HG03469 (cell line): ENCODE results near the gene DUSP5.
A peak's percentile ranks its signal among the peaks of the same experiment; 100 is the strongest.

Experiments
- ATAC-seq: cut with Tn5 transposase; IDR thresholded peaks from one replicate; pipeline ENCODE4 v1.9.1; 2021; ENCODE audit warnings: mild to moderate bottlenecking, moderate library complexity, moderate number of reproducible peaks; ENCODE audit not compliant: unreplicated experiment

The DUSP5 gene

GRCh38 chr10:110499796-110500514 lies 2.2 kb downstream of the DUSP5 start:
- ATAC-seq: no peak

DNA sequence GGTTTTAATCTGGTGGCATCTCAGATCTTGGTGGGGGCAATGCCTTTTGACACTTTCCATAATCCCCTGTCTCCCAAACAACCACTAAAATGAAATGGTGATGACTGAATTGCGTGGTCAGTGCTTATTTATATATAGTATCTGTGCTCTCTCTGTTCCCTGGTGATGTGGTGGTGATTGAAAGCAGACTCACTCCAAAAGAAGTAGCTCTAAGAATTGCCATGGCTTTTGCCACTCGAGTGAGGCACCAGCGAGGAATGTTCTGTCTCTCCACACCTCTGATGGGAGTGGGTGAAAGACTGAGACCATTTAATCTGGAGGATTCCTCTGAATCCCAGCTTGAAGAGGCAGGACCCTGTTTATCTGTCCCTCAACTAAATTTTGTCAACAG lies 2.8 kb downstream of the DUSP5 start:
- ATAC-seq: no peak

GRCh38 chr10:110501142-110501937 lies 3.6 kb downstream of the DUSP5 start:
- ATAC-seq: no peak

DNA sequence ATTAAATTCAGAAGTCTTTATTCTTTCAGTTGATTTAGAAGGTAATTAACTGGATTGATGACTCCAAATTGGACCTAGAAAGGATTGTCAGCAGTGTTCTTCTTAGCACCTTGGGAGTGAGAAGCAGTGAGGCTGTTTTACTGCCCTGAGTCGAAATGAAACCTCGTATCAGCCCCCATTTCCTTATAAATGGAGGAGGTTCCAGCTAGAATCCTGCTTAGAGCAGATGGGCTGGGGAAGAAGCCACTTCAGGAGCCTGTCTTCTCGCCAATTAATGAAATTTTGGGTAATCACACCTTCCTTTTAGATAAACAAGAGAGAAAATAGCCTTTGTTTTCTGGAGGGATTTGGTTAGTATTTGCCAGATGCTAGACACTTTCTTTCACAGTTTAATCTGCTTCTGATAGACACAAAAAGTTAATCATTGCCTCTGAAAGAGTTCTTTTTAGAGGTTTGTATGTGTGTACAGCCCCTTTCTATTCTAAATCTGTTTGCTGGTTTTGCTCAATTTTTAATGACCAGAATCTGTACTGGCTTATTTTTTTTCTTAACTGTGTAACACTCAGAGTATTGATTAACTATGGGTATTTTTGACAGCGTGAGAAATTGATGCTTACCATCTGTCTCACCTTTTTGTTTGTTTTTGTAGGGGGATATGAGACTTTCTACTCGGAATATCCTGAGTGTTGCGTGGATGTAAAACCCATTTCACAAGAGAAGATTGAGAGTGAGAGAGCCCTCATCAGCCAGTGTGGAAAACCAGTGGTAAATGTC lies 4.6 kb downstream of the DUSP5 start:
- no peak for ATAC-seq

DNA sequence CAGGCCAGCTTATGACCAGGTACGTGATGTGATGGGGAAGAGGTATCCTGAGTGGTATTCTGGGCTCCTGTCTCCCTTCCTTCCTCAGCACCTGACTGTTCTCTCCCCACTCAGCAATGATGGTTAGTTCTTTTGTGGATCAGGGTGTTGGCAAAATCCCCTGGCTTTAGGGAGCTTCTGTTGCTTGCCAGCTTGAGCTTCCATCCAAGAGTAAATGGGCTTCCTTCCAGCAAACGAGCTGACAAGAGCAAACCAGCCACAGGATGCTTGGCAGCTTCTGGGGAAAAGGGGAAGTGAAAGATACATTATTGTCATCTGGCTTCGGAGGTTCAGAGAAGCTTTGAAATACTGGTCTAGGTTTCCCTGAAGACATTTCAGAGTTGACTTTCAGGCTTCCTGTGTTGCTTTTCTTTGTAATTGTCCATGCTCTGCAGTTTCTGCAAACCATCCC lies 5.2 kb downstream of the DUSP5 start:
- peak; percentile 35 for ATAC-seq

GRCh38 chr10:110503528-110504110 lies 5.9 kb downstream of the DUSP5 start:
- no peak for ATAC-seq

GRCh38 chr10:110504111-110504735 lies 6.5 kb downstream of the DUSP5 start:
- ATAC-seq: peak; percentile 41

- ATAC-seq: no peak
Observed at GRCh38 chr10:110505130-110505770, 7.5 kb downstream of the DUSP5 start.

- ATAC-seq: no peak
Observed at GRCh38 chr10:110506448-110506847, 8.7 kb downstream of the DUSP5 start.

- ATAC-seq: no peak
Observed at GRCh38 chr10:110507346-110507745, 9.6 kb downstream of the DUSP5 start.

DNA sequence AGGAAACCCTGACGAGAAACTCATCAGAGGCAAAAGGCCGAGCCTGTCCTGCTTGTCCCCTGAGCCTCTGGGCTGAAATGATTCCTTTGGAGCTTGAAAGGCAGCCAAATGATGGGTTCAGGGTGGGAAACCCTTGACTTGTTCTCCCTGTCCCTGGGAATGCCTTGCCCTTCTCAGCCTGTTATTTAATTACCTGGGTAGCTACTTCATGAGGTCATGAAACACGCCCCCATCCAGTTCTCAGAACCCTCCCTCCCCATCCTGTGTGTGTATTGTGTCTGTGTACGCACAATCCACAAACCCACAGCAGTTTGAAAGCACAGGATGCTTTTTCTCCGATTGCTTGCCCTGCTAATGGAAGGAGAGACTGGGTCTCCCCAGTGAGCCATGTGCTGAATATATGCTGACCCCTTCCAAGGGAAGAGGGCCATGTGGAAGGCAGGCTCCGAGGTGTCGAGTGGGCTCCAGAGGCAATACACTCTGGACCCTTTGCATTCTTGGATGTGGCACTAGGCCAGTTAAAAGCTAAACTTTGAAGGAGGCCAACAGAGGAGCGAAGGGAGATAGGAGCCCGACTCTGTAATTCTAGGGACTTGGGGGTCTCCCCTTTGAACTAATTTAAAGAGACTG lies 10.6 kb downstream of the DUSP5 start:
- ATAC-seq: no peak

GRCh38 chr10:110508806-110509544 lies 11.3 kb downstream of the DUSP5 start:
- no peak for ATAC-seq

GRCh38 chr10:110509560-110509959 lies 11.9 kb downstream of the DUSP5 start:
- ATAC-seq: no peak

GRCh38 chr10:110510086-110510485 lies 12.4 kb downstream of the DUSP5 start:
- no peak for ATAC-seq

GRCh38 chr10:110510730-110511129 lies 13.0 kb downstream of the DUSP5 start:
- ATAC-seq: no peak

DNA sequence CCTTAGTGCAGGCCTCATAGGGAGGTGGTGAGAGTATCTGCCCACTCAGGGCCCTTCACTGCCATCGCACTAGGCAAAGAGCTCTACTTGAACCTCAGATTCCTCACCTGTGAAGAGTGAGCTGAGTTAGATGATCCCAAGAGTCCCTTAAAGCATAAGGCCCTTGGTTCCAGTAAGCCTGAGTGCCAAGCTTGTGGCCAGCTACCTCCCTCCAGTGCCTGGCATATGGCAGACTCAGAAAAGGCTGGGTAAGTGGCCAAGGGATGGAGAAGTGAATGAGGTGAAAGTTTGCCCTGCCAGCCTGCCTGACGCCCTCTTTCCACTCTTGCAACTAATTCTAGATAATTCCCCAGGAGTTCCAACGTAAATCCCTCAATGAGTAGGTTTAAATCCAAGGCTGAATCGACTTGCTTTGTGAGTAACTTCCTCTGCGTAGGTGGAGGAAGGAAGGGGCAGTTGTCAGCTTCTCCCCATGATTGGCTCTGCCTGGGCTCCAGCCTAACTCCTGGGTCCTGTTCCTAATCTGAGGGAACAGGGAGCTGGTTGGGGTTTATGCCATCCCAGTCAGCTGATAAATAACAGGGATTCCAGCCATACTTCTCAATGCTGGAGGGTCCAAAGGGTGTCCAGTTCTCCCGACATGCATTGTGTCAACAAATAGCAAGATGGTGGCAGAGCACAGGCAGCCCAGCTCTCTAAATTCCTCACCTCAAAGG lies 14.2 kb downstream of the DUSP5 start:
- ATAC-seq: no peak

- no peak for ATAC-seq
Observed at GRCh38 chr10:110512461-110513187, 14.9 kb downstream of the DUSP5 start.

- no peak for ATAC-seq
Observed at GRCh38 chr10:110513949-110514348, 16.2 kb downstream of the DUSP5 start.
